GM23248 (cell line): ENCODE results near the gene AAGAB. TPM values are rescaled to one million over a fixed set of nuclear protein-coding genes. Genes with fewer than 3 reads are reported as not detected.

Experiments used
- DNase-seq: peaks from one replicate; pipeline ENCODE4 v3.0.0-alpha.2; 2015
- H2AFZ ChIP-seq: fragments of 200-600 bp; sonication (generic); 2 replicates; pipeline ENCODE4 v1.6.1; 2016; ENCODE audit warnings: antibody characterized with exemption
- H3F3A ChIP-seq: fragments of 200-600 bp; sonication (generic); 2 replicates; pipeline ENCODE4 v1.6.1; 2016; ENCODE audit warnings: mild to moderate bottlenecking, antibody characterized with exemption, mixed run types; ENCODE audit not compliant: insufficient read depth
- H3K27ac ChIP-seq: fragments of 200-600 bp; sonication (generic); 2 replicates; pipeline ENCODE4 v1.5.1; 2016; ENCODE audit warnings: mild to moderate bottlenecking
- H3K27me3 ChIP-seq: fragments of 200-600 bp; sonication (generic); replicated peaks from 2 replicates; pipeline ENCODE4 v1.6.1; 2016; ENCODE audit warnings: mild to moderate bottlenecking; ENCODE audit not compliant: insufficient read depth
- H3K36me3 ChIP-seq: fragments of 200-600 bp; sonication (generic); 2 replicates; pipeline ENCODE4 v1.6.1; 2016; ENCODE audit warnings: low read depth, mild to moderate bottlenecking
- H3K4me1 ChIP-seq: fragments of 200-600 bp; sonication (generic); 2 replicates; pipeline ENCODE4 v1.6.1; 2016; ENCODE audit warnings: mild to moderate bottlenecking; ENCODE audit not compliant: insufficient read depth
- H3K4me2 ChIP-seq: fragments of 200-600 bp; sonication (generic); one replicate; pipeline ENCODE4 v1.6.1; 2016; ENCODE audit warnings: mild to moderate bottlenecking; ENCODE audit not compliant: unreplicated experiment
- H3K4me3 ChIP-seq: fragments of 200-600 bp; sonication (generic); 2 replicates; pipeline ENCODE4 v1.5.1; 2016; ENCODE audit warnings: mild to moderate bottlenecking
- H3K79me2 ChIP-seq: fragments of 200-600 bp; sonication (generic); 2 replicates; pipeline ENCODE4 v1.6.1; 2016; ENCODE audit warnings: mild to moderate bottlenecking; ENCODE audit not compliant: insufficient read depth
- H3K9ac ChIP-seq: fragments of 200-600 bp; sonication (generic); 2 replicates; pipeline ENCODE4 v1.6.1; 2016; ENCODE audit warnings: mild to moderate bottlenecking
- H3K9me2 ChIP-seq: fragments of 200-600 bp; sonication (generic); 2 replicates; pipeline ENCODE4 v1.6.1; 2016; ENCODE audit warnings: mixed run types, mild to moderate bottlenecking, moderate library complexity; ENCODE audit not compliant: insufficient read depth
- H3K9me3 ChIP-seq: fragments of 200-600 bp; sonication (generic); one replicate; pipeline ENCODE4 v1.6.1; 2017; ENCODE audit warnings: low read depth
- H4K20me1 ChIP-seq: fragments of 200-600 bp; sonication (generic); 2 replicates; pipeline ENCODE4 v1.6.0; 2016; ENCODE audit not compliant: insufficient read depth
- EZH2 ChIP-seq: fragments of 200-600 bp; sonication (generic); IDR thresholded peaks from 2 replicates; pipeline ENCODE4 v1.6.1; 2018; ENCODE audit warnings: antibody characterized with exemption, mild to moderate bottlenecking; ENCODE audit not compliant: insufficient read depth, poor library complexity, severe bottlenecking
- EZH2phosphoT487 ChIP-seq: fragments of 200-600 bp; sonication (generic); IDR thresholded peaks from 2 replicates; pipeline ENCODE4 v1.6.1; 2018; ENCODE audit warnings: antibody characterized with exemption, moderate library complexity, mild to moderate bottlenecking, low read depth; ENCODE audit not compliant: insufficient read depth
- WGBS, 2 experiments: methylation state at CpG; one replicate each; pipeline ENCODE4 v1.1.6; 2015 to 2017; ENCODE audit warnings: low lambda C conversion rate in 2 of 2, low coverage in 1 of 2; ENCODE audit errors: missing lambda C conversion rate in 2 of 2; 5-methylcytosine and 5-hydroxymethylcytosine counted together
- in situ Hi-C: fragments of 300-500 bp; cut with MboI; formaldehyde crosslinking; loops from 2 replicates; pipeline ENCODE4 v1.15.0; 2020
- polyA plus RNA-seq: library from polyadenylated mRNA; unstranded; fragments of >200 nt; fragmentation: Nextera tagmentation; extraction: Ambion mirVana; gene quantifications from 2 replicates; pipeline ENCODE4 v1.2.1, GENCODE V29; 2016
- total RNA-seq: library from RNA; depleted of rRNA; stranded (reverse); fragments of >200 nt; shearing (Covaris generic); gene quantifications from 2 replicates; pipeline ENCODE4 v1.2.3, GENCODE V29; 2014

The AAGAB gene
- total and polyA plus RNA-seq, 2 experiments from 2014 or later, result 40.9 to 43.3 TPM

GRCh38 chr15:67167091-67167490 lies 87.4 kb downstream of the AAGAB start:
- Histone ChIP-seq H3K9me3 (no peaks in the 10 kb centered on the region), H3F3A (peaks cover 17% of the 10 kb centered on the region), H3K27ac (no peak overlapping the region), H3K4me3 (no peak overlapping the region), H3K4me1 (peaks cover 8% of the 10 kb centered on the region), H3K4me2 (no peak overlapping the region), H3K27me3 (no peaks in the 10 kb centered on the region), H3K9ac (no peak overlapping the region), H3K79me2 (peaks cover 74% of the 10 kb centered on the region), H4K20me1 (0 out of 2 replicates have a peak, but pooled peaks cover 2% of the 10 kb centered on the region), H3K9me2 (no peaks in the 10 kb centered on the region), H3K36me3 (peaks cover 46% of the 10 kb centered on the region; the same call in 1 of the 2 replicates), H2AFZ (no peak overlapping the region)
- DNase-seq, result no peak
- TF ChIP-seq EZH2 (no peak), EZH2phosphoT487 (no peak)
- in situ Hi-C loops, result no loop called here
- 91 to 92% methylated on average over 4 of the region's 4 CpGs for WGBS, 2 experiments

GRCh38 chr15:67166280-67167009 lies 88.0 kb downstream of the AAGAB start:
- peaks cover 74% of the 10 kb centered on the region for H3K79me2 ChIP-seq
- TF ChIP-seq EZH2phosphoT487 (no peak), EZH2 (no peak)
- no peaks in the 10 kb centered on the region for H3K9me2 ChIP-seq
- WGBS, 2 experiments, result 90 to 93% methylated on average over 13 of the region's 13 CpGs
- H3F3A ChIP-seq, result peaks cover 11% of the 10 kb centered on the region
- H3K36me3 ChIP-seq, result peaks cover 42% of the 10 kb centered on the region; the same call in 1 of the 2 replicates
- H4K20me1 ChIP-seq, result 0 out of 2 replicates have a peak, but pooled peaks cover 2% of the 10 kb centered on the region
- no peak overlapping the region for H3K9ac ChIP-seq
- no peak overlapping the region for H3K4me2 ChIP-seq
- H3K27ac ChIP-seq, result no peak overlapping the region
- no peaks in the 10 kb centered on the region for H3K27me3 ChIP-seq
- no peak overlapping the region for H2AFZ ChIP-seq
- in situ Hi-C loops, result no loop called here
- peaks cover 1% of the 10 kb centered on the region; the same call in 1 of the 2 replicates for H3K4me1 ChIP-seq
- no peaks in the 10 kb centered on the region for H3K9me3 ChIP-seq
- no peak overlapping the region for H3K4me3 ChIP-seq
- DNase-seq, result no peak

- no peaks in the 10 kb centered on the region for H3K4me1 ChIP-seq
- no peak overlapping the region for H2AFZ ChIP-seq
These were observed 88.9 kb downstream of the AAGAB start for GRCh38 chr15:67165254-67166253.

GRCh38 chr15:67164811-67165253 lies 89.6 kb downstream of the AAGAB start:
- 0 out of 2 replicates have a peak, but pooled peaks cover 2% of the 10 kb centered on the region for H4K20me1 ChIP-seq
- H3K9me2 ChIP-seq, result no peaks in the 10 kb centered on the region
- H2AFZ ChIP-seq, result no peak overlapping the region
- no peaks in the 10 kb centered on the region for H3K4me1 ChIP-seq
- peaks cover 29% of the 10 kb centered on the region; the same call in 1 of the 2 replicates for H3K36me3 ChIP-seq
- peaks cover 80% of the 10 kb centered on the region for H3K79me2 ChIP-seq
- in situ Hi-C loops, result no loop called here
- no peak overlapping the region for H3K27ac ChIP-seq
- no peak overlapping the region for H3K9ac ChIP-seq
- H3K27me3 ChIP-seq, result no peaks in the 10 kb centered on the region
- no peak overlapping the region for H3K4me2 ChIP-seq
- no peak overlapping the region for H3K4me3 ChIP-seq
- no peak for DNase-seq
- TF ChIP-seq EZH2, result no peak
- no peak for TF ChIP-seq EZH2phosphoT487
- H3K9me3 ChIP-seq, result no peaks in the 10 kb centered on the region
- 83 to 95% methylated on average over 14 to 17 of the region's 17 CpGs for WGBS, 2 experiments
- H3F3A ChIP-seq, result peaks cover 1% of the 10 kb centered on the region; the same call in 1 of the 2 replicates

More at GRCh38 chr15:67165254-67166253, 88.9 kb downstream of the AAGAB start:
- TF ChIP-seq EZH2 (no peak), EZH2phosphoT487 (no peak)
- 91 to 92% methylated on average over 29 to 34 of the region's 34 CpGs for WGBS, 2 experiments
- Histone ChIP-seq H3K27me3 (no peaks in the 10 kb centered on the region), H3K4me2 (no peak overlapping the region), H3K9me3 (no peaks in the 10 kb centered on the region), H3K9ac (no peak overlapping the region), H4K20me1 (0 out of 2 replicates have a peak, but pooled peaks cover 2% of the 10 kb centered on the region), H3K36me3 (peaks cover 33% of the 10 kb centered on the region; the same call in 1 of the 2 replicates), H3K27ac (no peak overlapping the region), H3K4me3 (no peak overlapping the region), H3K9me2 (no peaks in the 10 kb centered on the region), H3K79me2 (peaks cover 75% of the 10 kb centered on the region), H3F3A (peaks cover 2% of the 10 kb centered on the region; the same call in 1 of the 2 replicates)
- no peak for DNase-seq
- in situ Hi-C loops, result no loop called here
